Ovary (tissue), 3 donors: ENCODE data around the gene COL26A1.

Experiments used
- POLR2A ChIP-seq: fragments of 450-650 bp; IDR thresholded peaks from one replicate; pipeline ENCODE4 v1.6.1; 2017; ENCODE audit warnings: antibody characterized with exemption, mild to moderate bottlenecking, moderate library complexity
- TF ChIP-seq, protein P1 (sequence below), 3 donors: fragments of 450-650 bp in 2 of 3; fragments of 200-600 bp in 1 of 3; IDR thresholded peaks; one replicate each; pipeline versions ENCODE4 v1.5.1 to v1.8.0; 2016 to 2022; ENCODE audit warnings: antibody characterized with exemption in 3 of 3, mild to moderate bottlenecking in 1 of 3
- donor health status: DM: no; HTN: no; CAD: no.

DNA sequence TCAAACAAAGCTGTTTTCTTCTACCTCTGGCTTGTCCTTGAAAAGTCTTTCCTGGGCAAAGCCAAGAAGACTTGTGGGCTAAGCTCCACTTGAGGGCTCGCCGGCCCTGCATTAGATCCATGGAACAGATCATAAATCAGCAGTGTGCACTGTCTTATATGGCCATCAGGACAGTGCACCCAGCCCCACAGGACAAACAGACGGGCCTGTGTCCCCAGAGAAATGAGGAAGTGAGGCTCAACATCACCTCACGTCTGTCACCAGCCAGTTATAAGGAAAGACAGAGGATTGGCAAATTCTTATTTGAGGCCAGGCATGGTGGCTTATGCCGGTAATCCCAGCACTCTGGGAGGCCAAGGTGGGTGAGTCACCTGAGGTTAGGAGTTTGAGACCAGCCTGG is 28.8 kb upstream of the COL26A1 start:
- TF ChIP-seq, protein P1, sequence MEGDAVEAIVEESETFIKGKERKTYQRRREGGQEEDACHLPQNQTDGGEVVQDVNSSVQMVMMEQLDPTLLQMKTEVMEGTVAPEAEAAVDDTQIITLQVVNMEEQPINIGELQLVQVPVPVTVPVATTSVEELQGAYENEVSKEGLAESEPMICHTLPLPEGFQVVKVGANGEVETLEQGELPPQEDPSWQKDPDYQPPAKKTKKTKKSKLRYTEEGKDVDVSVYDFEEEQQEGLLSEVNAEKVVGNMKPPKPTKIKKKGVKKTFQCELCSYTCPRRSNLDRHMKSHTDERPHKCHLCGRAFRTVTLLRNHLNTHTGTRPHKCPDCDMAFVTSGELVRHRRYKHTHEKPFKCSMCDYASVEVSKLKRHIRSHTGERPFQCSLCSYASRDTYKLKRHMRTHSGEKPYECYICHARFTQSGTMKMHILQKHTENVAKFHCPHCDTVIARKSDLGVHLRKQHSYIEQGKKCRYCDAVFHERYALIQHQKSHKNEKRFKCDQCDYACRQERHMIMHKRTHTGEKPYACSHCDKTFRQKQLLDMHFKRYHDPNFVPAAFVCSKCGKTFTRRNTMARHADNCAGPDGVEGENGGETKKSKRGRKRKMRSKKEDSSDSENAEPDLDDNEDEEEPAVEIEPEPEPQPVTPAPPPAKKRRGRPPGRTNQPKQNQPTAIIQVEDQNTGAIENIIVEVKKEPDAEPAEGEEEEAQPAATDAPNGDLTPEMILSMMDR (IDR thresholded peaks at IDR 0.05): no peak
- TF ChIP-seq POLR2A: no peak
